ENCODE measurements around the gene USP31. TPM values are rescaled to one million over a fixed set of nuclear protein-coding genes. Genes with fewer than 3 reads are reported as not detected.

USP31 gene
- total and polyA plus RNA-seq, 2 of the 13 experiments (the other 11 are each of a cell fraction or from before 2014, with no cell fraction given) = 22.5 to 23.3 TPM

GRCh38 chr16:23026784-23027362 is 122.4 kb downstream of the USP31 start (continued):
- no peak for TF ChIP-seq ZNF775 (CRISPR knock-in tag; IDR thresholded peaks at IDR 0.05; ENCODE audit: borderline replicate concordance)
- TF ChIP-seq ZFP62 (CRISPR knock-in tag; IDR thresholded peaks at IDR 0.05) = no peak
- TF ChIP-seq MATR3 (CRISPR knock-in tag; IDR thresholded peaks at IDR 0.05) = no peak
- no peak for TF ChIP-seq ZSCAN5A (CRISPR knock-in tag; IDR thresholded peaks at IDR 0.05; ENCODE audit: borderline replicate concordance)
- peak; percentile 92 for TF ChIP-seq ZNF232 (CRISPR knock-in tag; IDR thresholded peaks at IDR 0.05; ENCODE audit: borderline replicate concordance)
- TF ChIP-seq SNAPC2 (CRISPR knock-in tag; IDR thresholded peaks at IDR 0.05) = no peak
- 0 out of 2 replicates have a peak, but pooled peaks have one; percentile 64 for TF ChIP-seq ZNF530 (CRISPR knock-in tag; IDR thresholded peaks at IDR 0.05; ENCODE audit: low read depth)
- peak; percentile 61 for TF ChIP-seq THAP11 (CRISPR knock-in tag; IDR thresholded peaks at IDR 0.05)
- peak; percentile 14; the same call in 1 of the 2 replicates for TF ChIP-seq NFYC (CRISPR knock-in tag; IDR thresholded peaks at IDR 0.05)
- TF ChIP-seq TRIM22 (IDR thresholded peaks at IDR 0.05) = no peak
- TF ChIP-seq ZBTB14 (CRISPR knock-in tag; IDR thresholded peaks at IDR 0.05) = no peak
- 0 out of 2 replicates have a peak, but pooled peaks have one; percentile 54 for TF ChIP-seq CBX5 (CRISPR knock-in tag; IDR thresholded peaks at IDR 0.05; ENCODE audit: borderline replicate concordance)
- TF ChIP-seq ZNF510 (CRISPR knock-in tag; IDR thresholded peaks at IDR 0.05; ENCODE audit: low read depth) = no peak
- TF ChIP-seq ZSCAN20 (CRISPR knock-in tag; IDR thresholded peaks at IDR 0.05; ENCODE audit: borderline replicate concordance) = no peak
- TF ChIP-seq KMT2B (CRISPR knock-in tag; IDR thresholded peaks at IDR 0.05) = peak; percentile 71; the same call in 1 of the 2 replicates
- TF ChIP-seq ZNF614 (CRISPR knock-in tag; IDR thresholded peaks at IDR 0.05; ENCODE audit: borderline replicate concordance) = peak; percentile 70; the same call in 1 of the 2 replicates
- no peak for TF ChIP-seq ZSCAN22 (CRISPR knock-in tag; IDR thresholded peaks at IDR 0.05)
- TF ChIP-seq ZNF629 (CRISPR knock-in tag; conservative IDR thresholded peaks at IDR 0.05) = no peak
- TF ChIP-seq ZNF34 (CRISPR knock-in tag; IDR thresholded peaks at IDR 0.05; ENCODE audit: borderline replicate concordance) = no peak
- no peak for TF ChIP-seq ZMAT5 (CRISPR knock-in tag; IDR thresholded peaks at IDR 0.05; ENCODE audit: borderline replicate concordance, low read depth)
- no peak for TF ChIP-seq SRSF4 (IDR thresholded peaks at IDR 0.05; ENCODE audit: low read depth, low read length, poor library complexity, severe bottlenecking)
- TF ChIP-seq ZBTB3 (CRISPR knock-in tag; IDR thresholded peaks at IDR 0.05; ENCODE audit: borderline replicate concordance, low read depth) = no peak

All from HepG2 (cell line).